GM12878 (cell line): ENCODE data around the gene SEMA4G. TPM values are rescaled to one million over a fixed set of nuclear protein-coding genes. Genes with fewer than 3 reads are reported as not detected.

Experiments used
- EED ChIP-seq: sonication (generic); IDR thresholded peaks from 2 replicates; pipeline ENCODE4 v1.6.1; 2016; ENCODE audit warnings: antibody characterized with exemption, low read depth
- KAT2A ChIP-seq: conservative IDR thresholded peaks from 2 replicates; pipeline ENCODE4 v1.6.1; 2011; ENCODE audit warnings: low read depth, low read length; ENCODE audit not compliant: control insufficient read depth
- KLF5 ChIP-seq: fragments of 450-650 bp; IDR thresholded peaks from 2 replicates; pipeline ENCODE4 v1.6.1; 2014; ENCODE audit warnings: mild to moderate bottlenecking; ENCODE audit not compliant: partially characterized antibody
- LARP7 ChIP-seq: fragments of 450-650 bp; IDR thresholded peaks from 2 replicates; pipeline ENCODE4 v1.6.1; 2017; ENCODE audit warnings: mild to moderate bottlenecking
- NR2C1 ChIP-seq: fragments of 450-650 bp; IDR thresholded peaks from 2 replicates; pipeline ENCODE4 v1.6.1; 2017; ENCODE audit warnings: antibody characterized with exemption, mild to moderate bottlenecking, moderate library complexity
- RFX5 ChIP-seq: IDR thresholded peaks from 2 replicates; pipeline ENCODE4 v1.6.1; 2011; ENCODE audit warnings: low read depth, low read length, improper control_type of control experiment
- SMARCA5 ChIP-seq: fragments of 450-650 bp; IDR thresholded peaks from 2 replicates; pipeline ENCODE4 v1.6.1; 2017; ENCODE audit warnings: mild to moderate bottlenecking
- SPI1 ChIP-seq: IDR thresholded peaks from 2 replicates; pipeline ENCODE4 v1.6.1; 2011; ENCODE audit warnings: low read depth, mild to moderate bottlenecking, low read length, moderate library complexity, borderline replicate concordance; ENCODE audit not compliant: insufficient read depth
- SUPT20H ChIP-seq: IDR thresholded peaks from 2 replicates; pipeline ENCODE4 v1.6.1; 2011; ENCODE audit warnings: low read depth, mild to moderate bottlenecking, low read length, moderate library complexity, borderline replicate concordance; ENCODE audit not compliant: control insufficient read depth
- SUZ12 ChIP-seq: fragments of 200-600 bp; sonication (generic); IDR thresholded peaks from one replicate; pipeline ENCODE4 v1.6.1; 2018; ENCODE audit warnings: antibody characterized with exemption, mild to moderate bottlenecking; ENCODE audit not compliant: unreplicated experiment
- TAF1 ChIP-seq: IDR thresholded peaks from 2 replicates; pipeline ENCODE4 v1.6.1; 2011; ENCODE audit warnings: mild to moderate bottlenecking, low read depth, low read length, borderline replicate concordance
- polyA plus RNA-seq, 11 experiments: library from polyadenylated mRNA; depleted of rRNA in 4 of 11; unstranded in 6 of 11; stranded (reverse) in 5 of 11; fragments of >200 nt; fragmentation: Nextera tagmentation in 4 of 11; fragmentation: Illumina TruSeq in 1 of 11; extraction: Ambion mirVana in 4 of 11; extraction: Trizol in 1 of 11; gene quantifications; 1 replicate in 1 of 11; 2 replicates in 10 of 11; pipeline versions ENCODE4 v1.2.1 to v1.2.3, GENCODE V29; 2011 to 2016; ENCODE audit warnings: inconsistent platforms in 2 of 11, missing spikeins in 2 of 11, low read depth in 1 of 11
- total RNA-seq, 4 experiments: library from RNA; depleted of rRNA in 3 of 4; stranded (reverse); fragments of >200 nt in 3 of 4; fragmentation: Illumina TruSeq in 1 of 4; extraction: Trizol in 1 of 4; gene quantifications; 2 replicates each; pipeline versions ENCODE4 v1.2.1 to v1.2.3, GENCODE V29; 2013 to 2021
- TF ChIP-seq, protein P1 (sequence below): IDR thresholded peaks from 2 replicates; pipeline ENCODE4 v1.6.1; 2012; ENCODE audit warnings: mild to moderate bottlenecking, low read depth, low read length
- TF ChIP-seq, protein P2 (sequence below): fragments of 450-650 bp; IDR thresholded peaks from 2 replicates; pipeline ENCODE4 v1.6.1; 2016; ENCODE audit warnings: mild to moderate bottlenecking, moderate library complexity, borderline replicate concordance

SEMA4G gene
- total and polyA plus RNA-seq, 10 of the 15 experiments (the other 5 are each of a cell fraction or from before 2014, with no cell fraction given) = 0.09 to 2.3 (median 0.44) TPM; not detected in 4

DNA sequence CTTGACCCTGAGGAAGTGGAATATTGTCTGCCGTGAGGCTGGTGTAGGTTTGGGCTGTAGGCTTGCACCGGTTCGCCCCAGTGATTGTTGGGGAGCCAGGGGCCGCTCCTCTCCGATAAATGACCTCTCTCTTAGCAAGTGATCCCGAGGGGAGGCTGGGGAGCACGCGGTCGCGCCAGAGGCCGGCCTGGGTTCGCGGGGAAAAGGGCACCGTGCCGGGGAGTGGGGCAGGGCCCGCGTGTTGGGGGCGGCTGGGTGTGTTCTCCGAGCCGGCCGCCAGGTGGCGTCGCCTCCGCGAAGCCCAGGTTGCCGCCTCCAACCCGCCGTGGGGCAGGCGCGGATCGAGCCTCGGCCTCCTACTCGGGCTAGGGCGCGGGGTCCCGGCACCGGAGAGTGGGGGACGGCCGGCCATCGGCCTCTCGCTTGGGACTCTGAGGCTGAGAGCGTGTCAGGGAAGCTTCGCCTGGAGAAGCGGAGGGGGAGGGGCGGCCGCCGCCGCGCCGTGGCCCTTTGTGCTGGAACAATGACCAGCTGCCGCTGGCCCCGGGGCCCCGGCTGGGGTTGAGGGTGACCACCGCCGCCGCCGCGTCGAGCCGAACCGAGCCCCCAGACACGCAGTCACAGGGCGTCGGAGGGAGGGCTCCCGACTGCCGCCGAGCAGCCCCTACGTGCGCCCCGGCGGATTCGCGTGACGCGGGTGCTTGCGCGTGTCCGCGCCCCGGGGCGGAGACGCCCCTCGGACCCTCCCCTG, 29.9 kb downstream of the SEMA4G start (continued):
- TF ChIP-seq SUPT20H = no peak
- TF ChIP-seq NR2C1 = no peak
- no peak for TF ChIP-seq EED
- TF ChIP-seq RFX5 = no peak
- TF ChIP-seq, protein P1, sequence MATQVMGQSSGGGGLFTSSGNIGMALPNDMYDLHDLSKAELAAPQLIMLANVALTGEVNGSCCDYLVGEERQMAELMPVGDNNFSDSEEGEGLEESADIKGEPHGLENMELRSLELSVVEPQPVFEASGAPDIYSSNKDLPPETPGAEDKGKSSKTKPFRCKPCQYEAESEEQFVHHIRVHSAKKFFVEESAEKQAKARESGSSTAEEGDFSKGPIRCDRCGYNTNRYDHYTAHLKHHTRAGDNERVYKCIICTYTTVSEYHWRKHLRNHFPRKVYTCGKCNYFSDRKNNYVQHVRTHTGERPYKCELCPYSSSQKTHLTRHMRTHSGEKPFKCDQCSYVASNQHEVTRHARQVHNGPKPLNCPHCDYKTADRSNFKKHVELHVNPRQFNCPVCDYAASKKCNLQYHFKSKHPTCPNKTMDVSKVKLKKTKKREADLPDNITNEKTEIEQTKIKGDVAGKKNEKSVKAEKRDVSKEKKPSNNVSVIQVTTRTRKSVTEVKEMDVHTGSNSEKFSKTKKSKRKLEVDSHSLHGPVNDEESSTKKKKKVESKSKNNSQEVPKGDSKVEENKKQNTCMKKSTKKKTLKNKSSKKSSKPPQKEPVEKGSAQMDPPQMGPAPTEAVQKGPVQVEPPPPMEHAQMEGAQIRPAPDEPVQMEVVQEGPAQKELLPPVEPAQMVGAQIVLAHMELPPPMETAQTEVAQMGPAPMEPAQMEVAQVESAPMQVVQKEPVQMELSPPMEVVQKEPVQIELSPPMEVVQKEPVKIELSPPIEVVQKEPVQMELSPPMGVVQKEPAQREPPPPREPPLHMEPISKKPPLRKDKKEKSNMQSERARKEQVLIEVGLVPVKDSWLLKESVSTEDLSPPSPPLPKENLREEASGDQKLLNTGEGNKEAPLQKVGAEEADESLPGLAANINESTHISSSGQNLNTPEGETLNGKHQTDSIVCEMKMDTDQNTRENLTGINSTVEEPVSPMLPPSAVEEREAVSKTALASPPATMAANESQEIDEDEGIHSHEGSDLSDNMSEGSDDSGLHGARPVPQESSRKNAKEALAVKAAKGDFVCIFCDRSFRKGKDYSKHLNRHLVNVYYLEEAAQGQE = no peak
- no peak for TF ChIP-seq SUZ12
- no peak for TF ChIP-seq TAF1
- TF ChIP-seq, protein P2, sequence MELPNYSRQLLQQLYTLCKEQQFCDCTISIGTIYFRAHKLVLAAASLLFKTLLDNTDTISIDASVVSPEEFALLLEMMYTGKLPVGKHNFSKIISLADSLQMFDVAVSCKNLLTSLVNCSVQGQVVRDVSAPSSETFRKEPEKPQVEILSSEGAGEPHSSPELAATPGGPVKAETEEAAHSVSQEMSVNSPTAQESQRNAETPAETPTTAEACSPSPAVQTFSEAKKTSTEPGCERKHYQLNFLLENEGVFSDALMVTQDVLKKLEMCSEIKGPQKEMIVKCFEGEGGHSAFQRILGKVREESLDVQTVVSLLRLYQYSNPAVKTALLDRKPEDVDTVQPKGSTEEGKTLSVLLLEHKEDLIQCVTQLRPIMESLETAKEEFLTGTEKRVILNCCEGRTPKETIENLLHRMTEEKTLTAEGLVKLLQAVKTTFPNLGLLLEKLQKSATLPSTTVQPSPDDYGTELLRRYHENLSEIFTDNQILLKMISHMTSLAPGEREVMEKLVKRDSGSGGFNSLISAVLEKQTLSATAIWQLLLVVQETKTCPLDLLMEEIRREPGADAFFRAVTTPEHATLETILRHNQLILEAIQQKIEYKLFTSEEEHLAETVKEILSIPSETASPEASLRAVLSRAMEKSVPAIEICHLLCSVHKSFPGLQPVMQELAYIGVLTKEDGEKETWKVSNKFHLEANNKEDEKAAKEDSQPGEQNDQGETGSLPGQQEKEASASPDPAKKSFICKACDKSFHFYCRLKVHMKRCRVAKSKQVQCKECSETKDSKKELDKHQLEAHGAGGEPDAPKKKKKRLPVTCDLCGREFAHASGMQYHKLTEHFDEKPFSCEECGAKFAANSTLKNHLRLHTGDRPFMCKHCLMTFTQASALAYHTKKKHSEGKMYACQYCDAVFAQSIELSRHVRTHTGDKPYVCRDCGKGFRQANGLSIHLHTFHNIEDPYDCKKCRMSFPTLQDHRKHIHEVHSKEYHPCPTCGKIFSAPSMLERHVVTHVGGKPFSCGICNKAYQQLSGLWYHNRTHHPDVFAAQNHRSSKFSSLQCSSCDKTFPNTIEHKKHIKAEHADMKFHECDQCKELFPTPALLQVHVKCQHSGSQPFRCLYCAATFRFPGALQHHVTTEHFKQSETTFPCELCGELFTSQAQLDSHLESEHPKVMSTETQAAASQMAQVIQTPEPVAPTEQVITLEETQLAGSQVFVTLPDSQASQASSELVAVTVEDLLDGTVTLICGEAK = no peak
- no peak for TF ChIP-seq KAT2A
- peak; percentile 89 for TF ChIP-seq LARP7
- TF ChIP-seq SPI1 = no peak
- no peak for TF ChIP-seq KLF5
- TF ChIP-seq SMARCA5 = peak; percentile 91
